ENCODE measurements around the gene MPHOSPH8. TPM values are rescaled to one million over a fixed set of nuclear protein-coding genes. Genes with fewer than 3 reads are reported as not detected.

The MPHOSPH8 gene
- total RNA-seq, 1 experiment from 2014 or later: 18.5 TPM

- Mint-ChIP-seq H3K4me1 (peaks cover 6% of the 10 kb centered on the region), H3K4me3 (no peak overlapping the region), H3K27ac (no peak overlapping the region), H3K27me3 (ENCODE audit: low read depth) (no peaks in the 10 kb centered on the region), H3K9me3 (no peaks in the 10 kb centered on the region), H3K36me3 (peaks cover 35% of the 10 kb centered on the region)
- CTCF ChIA-PET: interaction anchor here (0.5 to 1.1 kb wide), 3 partner anchors 157 to 1819 kb away, joined by 3 to 4 read pairs (median 3); no protein-coding TSS in a partner anchor
- POLR2A ChIA-PET: no interaction called here
- no peak for DNase-seq (ENCODE audit: low spot score)
- TF ChIP-seq PRRX2 (CRISPR knock-in tag; IDR thresholded peaks at IDR 0.05): no peak
- no peak for TF ChIP-seq ATF2 (CRISPR knock-in tag; IDR thresholded peaks at IDR 0.05; ENCODE audit: borderline replicate concordance, low read depth)
- no peak for TF ChIP-seq TEAD1 (CRISPR knock-in tag; IDR thresholded peaks at IDR 0.05)
- TF ChIP-seq CBFB (CRISPR knock-in tag; IDR thresholded peaks at IDR 0.05; ENCODE audit: low read depth): no peak
- no peak for TF ChIP-seq NR2C2 (CRISPR knock-in tag; IDR thresholded peaks at IDR 0.05)
- no peak for TF ChIP-seq SMAD4 (CRISPR knock-in tag; IDR thresholded peaks at IDR 0.05)
- TF ChIP-seq, protein P1, sequence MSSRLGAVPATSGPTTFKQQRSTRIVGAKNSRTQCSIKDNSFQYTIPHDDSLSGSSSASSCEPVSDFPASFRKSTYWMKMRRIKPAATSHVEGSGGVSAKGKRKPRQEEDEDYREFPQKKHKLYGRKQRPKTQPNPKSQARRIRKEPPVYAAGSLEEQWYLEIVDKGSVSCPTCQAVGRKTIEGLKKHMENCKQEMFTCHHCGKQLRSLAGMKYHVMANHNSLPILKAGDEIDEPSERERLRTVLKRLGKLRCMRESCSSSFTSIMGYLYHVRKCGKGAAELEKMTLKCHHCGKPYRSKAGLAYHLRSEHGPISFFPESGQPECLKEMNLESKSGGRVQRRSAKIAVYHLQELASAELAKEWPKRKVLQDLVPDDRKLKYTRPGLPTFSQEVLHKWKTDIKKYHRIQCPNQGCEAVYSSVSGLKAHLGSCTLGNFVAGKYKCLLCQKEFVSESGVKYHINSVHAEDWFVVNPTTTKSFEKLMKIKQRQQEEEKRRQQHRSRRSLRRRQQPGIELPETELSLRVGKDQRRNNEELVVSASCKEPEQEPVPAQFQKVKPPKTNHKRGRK (CRISPR knock-in tag; IDR thresholded peaks at IDR 0.05; ENCODE audit: borderline replicate concordance): no peak
- TF ChIP-seq, protein P2, sequence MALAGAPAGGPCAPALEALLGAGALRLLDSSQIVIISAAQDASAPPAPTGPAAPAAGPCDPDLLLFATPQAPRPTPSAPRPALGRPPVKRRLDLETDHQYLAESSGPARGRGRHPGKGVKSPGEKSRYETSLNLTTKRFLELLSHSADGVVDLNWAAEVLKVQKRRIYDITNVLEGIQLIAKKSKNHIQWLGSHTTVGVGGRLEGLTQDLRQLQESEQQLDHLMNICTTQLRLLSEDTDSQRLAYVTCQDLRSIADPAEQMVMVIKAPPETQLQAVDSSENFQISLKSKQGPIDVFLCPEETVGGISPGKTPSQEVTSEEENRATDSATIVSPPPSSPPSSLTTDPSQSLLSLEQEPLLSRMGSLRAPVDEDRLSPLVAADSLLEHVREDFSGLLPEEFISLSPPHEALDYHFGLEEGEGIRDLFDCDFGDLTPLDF (CRISPR knock-in tag; IDR thresholded peaks at IDR 0.05): no peak
- TF ChIP-seq, protein P3, sequence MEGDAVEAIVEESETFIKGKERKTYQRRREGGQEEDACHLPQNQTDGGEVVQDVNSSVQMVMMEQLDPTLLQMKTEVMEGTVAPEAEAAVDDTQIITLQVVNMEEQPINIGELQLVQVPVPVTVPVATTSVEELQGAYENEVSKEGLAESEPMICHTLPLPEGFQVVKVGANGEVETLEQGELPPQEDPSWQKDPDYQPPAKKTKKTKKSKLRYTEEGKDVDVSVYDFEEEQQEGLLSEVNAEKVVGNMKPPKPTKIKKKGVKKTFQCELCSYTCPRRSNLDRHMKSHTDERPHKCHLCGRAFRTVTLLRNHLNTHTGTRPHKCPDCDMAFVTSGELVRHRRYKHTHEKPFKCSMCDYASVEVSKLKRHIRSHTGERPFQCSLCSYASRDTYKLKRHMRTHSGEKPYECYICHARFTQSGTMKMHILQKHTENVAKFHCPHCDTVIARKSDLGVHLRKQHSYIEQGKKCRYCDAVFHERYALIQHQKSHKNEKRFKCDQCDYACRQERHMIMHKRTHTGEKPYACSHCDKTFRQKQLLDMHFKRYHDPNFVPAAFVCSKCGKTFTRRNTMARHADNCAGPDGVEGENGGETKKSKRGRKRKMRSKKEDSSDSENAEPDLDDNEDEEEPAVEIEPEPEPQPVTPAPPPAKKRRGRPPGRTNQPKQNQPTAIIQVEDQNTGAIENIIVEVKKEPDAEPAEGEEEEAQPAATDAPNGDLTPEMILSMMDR (IDR thresholded peaks at IDR 0.05): no peak
- no peak for TF ChIP-seq ZBTB21 (CRISPR knock-in tag; IDR thresholded peaks at IDR 0.05; ENCODE audit: borderline replicate concordance)
- TF ChIP-seq FOXK1 (CRISPR knock-in tag; IDR thresholded peaks at IDR 0.05): no peak
- TF ChIP-seq TCF7 (CRISPR knock-in tag; IDR thresholded peaks at IDR 0.05; ENCODE audit: low read depth): no peak
- TF ChIP-seq, protein P4, sequence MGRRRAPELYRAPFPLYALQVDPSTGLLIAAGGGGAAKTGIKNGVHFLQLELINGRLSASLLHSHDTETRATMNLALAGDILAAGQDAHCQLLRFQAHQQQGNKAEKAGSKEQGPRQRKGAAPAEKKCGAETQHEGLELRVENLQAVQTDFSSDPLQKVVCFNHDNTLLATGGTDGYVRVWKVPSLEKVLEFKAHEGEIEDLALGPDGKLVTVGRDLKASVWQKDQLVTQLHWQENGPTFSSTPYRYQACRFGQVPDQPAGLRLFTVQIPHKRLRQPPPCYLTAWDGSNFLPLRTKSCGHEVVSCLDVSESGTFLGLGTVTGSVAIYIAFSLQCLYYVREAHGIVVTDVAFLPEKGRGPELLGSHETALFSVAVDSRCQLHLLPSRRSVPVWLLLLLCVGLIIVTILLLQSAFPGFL (CRISPR knock-in tag; IDR thresholded peaks at IDR 0.05; ENCODE audit: borderline replicate concordance): no peak
- no peak for TF ChIP-seq ZNF423 (CRISPR knock-in tag; IDR thresholded peaks at IDR 0.05)
- no peak for TF ChIP-seq ATF1 (CRISPR knock-in tag; IDR thresholded peaks at IDR 0.05)
- TF ChIP-seq, protein P5, sequence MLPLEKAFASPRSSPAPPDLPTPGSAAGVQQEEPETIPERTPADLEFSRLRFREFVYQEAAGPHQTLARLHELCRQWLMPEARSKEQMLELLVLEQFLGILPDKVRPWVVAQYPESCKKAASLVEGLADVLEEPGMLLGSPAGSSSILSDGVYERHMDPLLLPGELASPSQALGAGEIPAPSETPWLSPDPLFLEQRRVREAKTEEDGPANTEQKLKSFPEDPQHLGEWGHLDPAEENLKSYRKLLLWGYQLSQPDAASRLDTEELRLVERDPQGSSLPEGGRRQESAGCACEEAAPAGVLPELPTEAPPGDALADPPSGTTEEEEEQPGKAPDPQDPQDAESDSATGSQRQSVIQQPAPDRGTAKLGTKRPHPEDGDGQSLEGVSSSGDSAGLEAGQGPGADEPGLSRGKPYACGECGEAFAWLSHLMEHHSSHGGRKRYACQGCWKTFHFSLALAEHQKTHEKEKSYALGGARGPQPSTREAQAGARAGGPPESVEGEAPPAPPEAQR (CRISPR knock-in tag; IDR thresholded peaks at IDR 0.05): no peak
- no peak for TF ChIP-seq FOXP1 (CRISPR knock-in tag; IDR thresholded peaks at IDR 0.05; ENCODE audit: borderline replicate concordance)
- TF ChIP-seq, protein P6, sequence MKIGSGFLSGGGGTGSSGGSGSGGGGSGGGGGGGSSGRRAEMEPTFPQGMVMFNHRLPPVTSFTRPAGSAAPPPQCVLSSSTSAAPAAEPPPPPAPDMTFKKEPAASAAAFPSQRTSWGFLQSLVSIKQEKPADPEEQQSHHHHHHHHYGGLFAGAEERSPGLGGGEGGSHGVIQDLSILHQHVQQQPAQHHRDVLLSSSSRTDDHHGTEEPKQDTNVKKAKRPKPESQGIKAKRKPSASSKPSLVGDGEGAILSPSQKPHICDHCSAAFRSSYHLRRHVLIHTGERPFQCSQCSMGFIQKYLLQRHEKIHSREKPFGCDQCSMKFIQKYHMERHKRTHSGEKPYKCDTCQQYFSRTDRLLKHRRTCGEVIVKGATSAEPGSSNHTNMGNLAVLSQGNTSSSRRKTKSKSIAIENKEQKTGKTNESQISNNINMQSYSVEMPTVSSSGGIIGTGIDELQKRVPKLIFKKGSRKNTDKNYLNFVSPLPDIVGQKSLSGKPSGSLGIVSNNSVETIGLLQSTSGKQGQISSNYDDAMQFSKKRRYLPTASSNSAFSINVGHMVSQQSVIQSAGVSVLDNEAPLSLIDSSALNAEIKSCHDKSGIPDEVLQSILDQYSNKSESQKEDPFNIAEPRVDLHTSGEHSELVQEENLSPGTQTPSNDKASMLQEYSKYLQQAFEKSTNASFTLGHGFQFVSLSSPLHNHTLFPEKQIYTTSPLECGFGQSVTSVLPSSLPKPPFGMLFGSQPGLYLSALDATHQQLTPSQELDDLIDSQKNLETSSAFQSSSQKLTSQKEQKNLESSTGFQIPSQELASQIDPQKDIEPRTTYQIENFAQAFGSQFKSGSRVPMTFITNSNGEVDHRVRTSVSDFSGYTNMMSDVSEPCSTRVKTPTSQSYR (CRISPR knock-in tag; IDR thresholded peaks at IDR 0.05): no peak
- no peak for TF ChIP-seq ZNF416 (CRISPR knock-in tag; IDR thresholded peaks at IDR 0.05)
- no peak for ATAC-seq
These were observed 28.1 kb downstream of the MPHOSPH8 start for GRCh38 chr13:19661561-19661960.
